Left lung (tissue), 10 donors: ENCODE results near the gene SERPINA4. TPM values are rescaled to one million over a fixed set of nuclear protein-coding genes. Genes with fewer than 3 reads are reported as not detected.

Experiments used
- ATAC-seq: fragments of 200-7000 bp; cut with Tn5 transposase; one replicate; pipeline ENCODE4 v1.9.1; 2020; ENCODE audit warnings: moderate library complexity
- DNase-seq, 4 donors: peaks; one replicate each; pipeline ENCODE4 v3.0.0-alpha.2; 2013 to 2020
- H3K27ac ChIP-seq, 2 donors: fragments of 200-600 bp; sonication (generic) in 1 of 2; one replicate each; pipeline versions ENCODE4 v1.5.0 to v1.8.0; 2020 to 2021
- H3K27me3 ChIP-seq, 2 donors: fragments of 200-600 bp; sonication (generic) in 1 of 2; one replicate each; pipeline versions ENCODE4 v1.5.0 to v1.8.0; 2020 to 2021
- H3K36me3 ChIP-seq, 2 donors: fragments of 200-600 bp; sonication (generic) in 1 of 2; one replicate each; pipeline versions ENCODE4 v1.5.0 to v1.8.0; 2020 to 2021
- H3K4me1 ChIP-seq, 2 donors: fragments of 200-600 bp; one replicate each; pipeline ENCODE4 v1.8.0; 2021
- H3K4me3 ChIP-seq, 2 donors: fragments of 200-600 bp; sonication (generic) in 1 of 2; one replicate each; pipeline versions ENCODE4 v1.5.0 to v1.8.0; 2020 to 2021; ENCODE audit warnings: mild to moderate bottlenecking in 1 of 2
- H3K9me3 ChIP-seq, 2 donors: fragments of 200-600 bp; sonication (generic) in 1 of 2; one replicate each; pipeline versions ENCODE4 v1.5.0 to v1.8.0; 2020 to 2021
- CTCF ChIP-seq, 2 donors: fragments of 200-600 bp; sonication (generic) in 1 of 2; IDR thresholded peaks; one replicate each; pipeline versions ENCODE4 v1.5.0 to v1.8.0; 2021; ENCODE audit warnings: antibody characterized with exemption in 2 of 2
- intact Hi-C, 2 donors: fragments of 100-400 bp; cut with DNase I; formaldehyde crosslinking; loops; one replicate each; pipeline versions ENCODE4 v1.11.2 to v1.14.2; 2022
- polyA plus RNA-seq, 6 donors: library from polyadenylated mRNA; unstranded; fragments of 120-200 nt; gene quantifications; one replicate each; pipeline ENCODE4 v1.2.1, GENCODE V29; 2013; ENCODE audit not compliant: insufficient read length in 6 of 6
- total RNA-seq, 2 donors: library from RNA; stranded (reverse); fragmentation: NEBNext Ultra II Directional; extraction: Animal tissue kit (Norgen Biotek cat#: 25700); gene quantifications; one replicate each; pipeline ENCODE4 v1.2.1, GENCODE V29; 2021
- donor health status: DM: no; HTN: yes; CAD: no.
- donor health status: DM: no; HTN: no; CAD: no.

Gene SERPINA4
- total and polyA plus RNA-seq, 8 donors, result 1.0 to 2.7 (median 1.3) TPM; not detected in 2

- Histone ChIP-seq H3K4me3 (no peak overlapping the region), H3K4me1 (no peaks in the 10 kb centered on the region), H3K36me3 (no peaks in the 10 kb centered on the region), H3K27me3 (peaks cover 0 to 21% of the 10 kb centered on the region in 2 donors), H3K9me3 (peaks cover 0 to 11% of the 10 kb centered on the region in 2 donors), H3K27ac (no peak overlapping the region)
- peak; percentile 86 for ATAC-seq
- intact Hi-C loops, result no loop called here
- peak in 3 of 4 donors; percentile 43 to 80 (median 46) for DNase-seq
- TF ChIP-seq CTCF (IDR thresholded peaks at IDR 0.05), result peak; percentile 92 to 93
Measured at GRCh38 chr14:94548999-94549985, 11.9 kb upstream of the SERPINA4 start.

GRCh38 chr14:94550041-94550440 is 11.2 kb upstream of the SERPINA4 start:
- Histone ChIP-seq H3K4me1 (no peaks in the 10 kb centered on the region), H3K27me3 (peaks cover 0 to 19% of the 10 kb centered on the region in 2 donors), H3K27ac (no peak overlapping the region), H3K9me3 (peaks cover 0 to 14% of the 10 kb centered on the region in 2 donors), H3K36me3 (no peaks in the 10 kb centered on the region), H3K4me3 (no peak overlapping the region)
- no peak for DNase-seq
- no peak for ATAC-seq
- intact Hi-C loops, result no loop called here
- TF ChIP-seq CTCF (IDR thresholded peaks at IDR 0.05), result no peak

- Histone ChIP-seq H3K4me3 (no peak overlapping the region), H3K36me3 (no peaks in the 10 kb centered on the region), H3K27me3 (no peaks in the 10 kb centered on the region), H3K4me1 (no peaks in the 10 kb centered on the region), H3K27ac (no peak overlapping the region), H3K9me3 (peaks cover 0 to 9% of the 10 kb centered on the region in 2 donors)
- DNase-seq, result no peak
- no peak for TF ChIP-seq CTCF (IDR thresholded peaks at IDR 0.05)
- no peak for ATAC-seq
- intact Hi-C loops, result no loop called here
Measured at GRCh38 chr14:94555991-94556390, 5.3 kb upstream of the SERPINA4 start.

- intact Hi-C loops, result no loop called here
- H3K4me3 ChIP-seq, result no peak overlapping the region
- no peak overlapping the region for H3K27ac ChIP-seq
- no peaks in the 10 kb centered on the region for H3K27me3 ChIP-seq
- TF ChIP-seq CTCF (IDR thresholded peaks at IDR 0.05), result no peak
- DNase-seq, result no peak
- no peak for ATAC-seq
- H3K4me1 ChIP-seq, result no peaks in the 10 kb centered on the region
- no peaks in the 10 kb centered on the region for H3K36me3 ChIP-seq
- H3K9me3 ChIP-seq, result peaks cover 0 to 9% of the 10 kb centered on the region in 2 donors
Measured at GRCh38 chr14:94557327-94557726, 3.9 kb upstream of the SERPINA4 start.

- DNase-seq, result no peak
- no peaks in the 10 kb centered on the region for H3K27me3 ChIP-seq
- no peak overlapping the region for H3K4me3 ChIP-seq
- H3K27ac ChIP-seq, result no peak overlapping the region
- ATAC-seq, result no peak
- H3K4me1 ChIP-seq, result no peaks in the 10 kb centered on the region
- no peak for TF ChIP-seq CTCF (IDR thresholded peaks at IDR 0.05)
- intact Hi-C loops, result no loop called here
- H3K9me3 ChIP-seq, result peaks cover 0 to 9% of the 10 kb centered on the region in 2 donors
- no peaks in the 10 kb centered on the region for H3K36me3 ChIP-seq
Measured at GRCh38 chr14:94558842-94559241, 2.4 kb upstream of the SERPINA4 start.
